ENCODE measurements around the gene EML1.

Gene EML1

GRCh38 chr14:99961826-99962518, 168.8 kb downstream of the EML1 start:
- no peak for DNase-seq
- intact Hi-C loops (cut with DNase I) = no loop called here

GRCh38 chr14:99964979-99965378, 171.8 kb downstream of the EML1 start:
- intact Hi-C loops (cut with DNase I) = no loop called here
- DNase-seq = peak in 1 of 42 donors; percentile 25

GRCh38 chr14:99966037-99966835, 173.0 kb downstream of the EML1 start:
- no peak for DNase-seq
- intact Hi-C loops (cut with DNase I) = no loop called here

GRCh38 chr14:99966912-99967311, 173.7 kb downstream of the EML1 start:
- no peak for DNase-seq
- intact Hi-C loops (cut with DNase I) = no loop called here

GRCh38 chr14:99968191-99968920, 175.1 kb downstream of the EML1 start:
- DNase-seq = no peak
- intact Hi-C loops (cut with DNase I) = no loop called here

GRCh38 chr14:99968941-99969340, 175.7 kb downstream of the EML1 start:
- intact Hi-C loops (cut with DNase I) = no loop called here
- no peak for DNase-seq

- DNase-seq = no peak
- intact Hi-C loops (cut with DNase I) = no loop called here
These were observed 176.6 kb downstream of the EML1 start for GRCh38 chr14:99969673-99970322.

- peak; percentile 56 to 94 (median 86) for DNase-seq
- intact Hi-C loops (cut with DNase I) = no loop called here
These were observed 178.1 kb downstream of the EML1 start for GRCh38 chr14:99971087-99971940.

- DNase-seq = peak in 11 of 42 donors; percentile 13 to 54 (median 27)
- intact Hi-C loops (cut with DNase I) = no loop called here
These were observed 178.9 kb downstream of the EML1 start for GRCh38 chr14:99971941-99972747.

GRCh38 chr14:99972748-99973466, 179.7 kb downstream of the EML1 start:
- DNase-seq = no peak
- intact Hi-C loops (cut with DNase I) = no loop called here

- DNase-seq = no peak
- intact Hi-C loops (cut with DNase I) = no loop called here
These were observed 182.0 kb downstream of the EML1 start for GRCh38 chr14:99975190-99975589.

- intact Hi-C loops (cut with DNase I) = no loop called here
- no peak for DNase-seq
These were observed 182.8 kb downstream of the EML1 start for GRCh38 chr14:99976021-99976420.

- peak in 9 of 42 donors; percentile 12 to 56 (median 39) for DNase-seq
- intact Hi-C loops (cut with DNase I) = no loop called here
These were observed 183.5 kb downstream of the EML1 start for GRCh38 chr14:99976681-99977080.

- no peak for DNase-seq
- intact Hi-C loops (cut with DNase I) = loop anchor here (10.0 kb wide), 1 partner anchor 125 kb away; no protein-coding TSS in a partner anchor
These were observed 187.1 kb downstream of the EML1 start for GRCh38 chr14:99980299-99980698.

- intact Hi-C loops (cut with DNase I) = loop anchor here (2.0 to 10.0 kb wide), 2 partner anchors 123 to 211 kb away; no protein-coding TSS in a partner anchor
- DNase-seq = no peak
These were observed 188.6 kb downstream of the EML1 start for GRCh38 chr14:99981806-99982205.

GRCh38 chr14:99982537-99983250, 189.5 kb downstream of the EML1 start:
- intact Hi-C loops (cut with DNase I) = loop anchor here (2.0 to 10.0 kb wide), 2 partner anchors 122 to 210 kb away; no protein-coding TSS in a partner anchor
- peak in 39 of 42 donors; percentile 15 to 88 (median 71) for DNase-seq

All from head of caudate nucleus (tissue), 42 donors.